Measurements from ENCODE around the gene SUB1. TPM values are rescaled to one million over a fixed set of nuclear protein-coding genes. Genes with fewer than 3 reads are reported as not detected.

Gene SUB1
- total RNA-seq, 1 experiment from 2014 or later, result 204 TPM

DNA sequence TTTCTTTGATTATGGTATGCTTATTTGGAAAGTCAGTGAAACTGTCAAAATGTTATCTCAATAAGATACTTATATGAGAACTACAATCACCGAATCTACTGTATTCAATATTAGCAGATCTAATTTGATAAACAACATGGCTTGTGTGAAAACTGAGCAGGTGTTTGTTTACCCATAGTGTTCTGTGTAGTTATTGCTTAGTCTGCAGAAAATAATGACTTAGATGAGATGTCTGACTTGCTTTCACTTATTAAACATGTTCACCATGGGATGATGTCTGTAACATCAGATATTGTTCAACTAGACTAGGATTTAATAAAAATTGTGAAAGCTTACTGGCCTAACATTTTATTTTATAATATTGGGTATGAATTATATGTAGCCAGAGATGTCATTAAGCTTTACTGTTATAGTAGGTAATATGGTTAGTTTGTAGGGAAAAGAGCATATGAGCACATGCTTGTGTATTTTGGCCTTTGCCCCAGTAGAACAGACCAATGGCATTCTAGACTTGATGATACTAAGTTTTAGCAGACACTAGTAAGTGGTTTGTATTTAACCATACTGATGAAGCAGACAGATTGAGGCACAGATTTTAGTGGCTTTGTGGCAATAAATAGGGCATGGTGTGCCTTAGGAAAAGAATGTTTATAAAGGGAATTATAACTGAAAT, 16.4 kb downstream of the SUB1 start:
- ATAC-seq, result no peak
- TF ChIP-seq, protein P1, sequence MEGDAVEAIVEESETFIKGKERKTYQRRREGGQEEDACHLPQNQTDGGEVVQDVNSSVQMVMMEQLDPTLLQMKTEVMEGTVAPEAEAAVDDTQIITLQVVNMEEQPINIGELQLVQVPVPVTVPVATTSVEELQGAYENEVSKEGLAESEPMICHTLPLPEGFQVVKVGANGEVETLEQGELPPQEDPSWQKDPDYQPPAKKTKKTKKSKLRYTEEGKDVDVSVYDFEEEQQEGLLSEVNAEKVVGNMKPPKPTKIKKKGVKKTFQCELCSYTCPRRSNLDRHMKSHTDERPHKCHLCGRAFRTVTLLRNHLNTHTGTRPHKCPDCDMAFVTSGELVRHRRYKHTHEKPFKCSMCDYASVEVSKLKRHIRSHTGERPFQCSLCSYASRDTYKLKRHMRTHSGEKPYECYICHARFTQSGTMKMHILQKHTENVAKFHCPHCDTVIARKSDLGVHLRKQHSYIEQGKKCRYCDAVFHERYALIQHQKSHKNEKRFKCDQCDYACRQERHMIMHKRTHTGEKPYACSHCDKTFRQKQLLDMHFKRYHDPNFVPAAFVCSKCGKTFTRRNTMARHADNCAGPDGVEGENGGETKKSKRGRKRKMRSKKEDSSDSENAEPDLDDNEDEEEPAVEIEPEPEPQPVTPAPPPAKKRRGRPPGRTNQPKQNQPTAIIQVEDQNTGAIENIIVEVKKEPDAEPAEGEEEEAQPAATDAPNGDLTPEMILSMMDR (IDR thresholded peaks at IDR 0.05), result no peak
- TF ChIP-seq SIN3A (IDR thresholded peaks at IDR 0.05; ENCODE audit: borderline replicate concordance, insufficient read depth, low read depth, low read length), result no peak
- no peak for TF ChIP-seq POLR2AphosphoS5 (IDR thresholded peaks at IDR 0.05; ENCODE audit: low read depth, low read length)
- TF ChIP-seq, protein P2, sequence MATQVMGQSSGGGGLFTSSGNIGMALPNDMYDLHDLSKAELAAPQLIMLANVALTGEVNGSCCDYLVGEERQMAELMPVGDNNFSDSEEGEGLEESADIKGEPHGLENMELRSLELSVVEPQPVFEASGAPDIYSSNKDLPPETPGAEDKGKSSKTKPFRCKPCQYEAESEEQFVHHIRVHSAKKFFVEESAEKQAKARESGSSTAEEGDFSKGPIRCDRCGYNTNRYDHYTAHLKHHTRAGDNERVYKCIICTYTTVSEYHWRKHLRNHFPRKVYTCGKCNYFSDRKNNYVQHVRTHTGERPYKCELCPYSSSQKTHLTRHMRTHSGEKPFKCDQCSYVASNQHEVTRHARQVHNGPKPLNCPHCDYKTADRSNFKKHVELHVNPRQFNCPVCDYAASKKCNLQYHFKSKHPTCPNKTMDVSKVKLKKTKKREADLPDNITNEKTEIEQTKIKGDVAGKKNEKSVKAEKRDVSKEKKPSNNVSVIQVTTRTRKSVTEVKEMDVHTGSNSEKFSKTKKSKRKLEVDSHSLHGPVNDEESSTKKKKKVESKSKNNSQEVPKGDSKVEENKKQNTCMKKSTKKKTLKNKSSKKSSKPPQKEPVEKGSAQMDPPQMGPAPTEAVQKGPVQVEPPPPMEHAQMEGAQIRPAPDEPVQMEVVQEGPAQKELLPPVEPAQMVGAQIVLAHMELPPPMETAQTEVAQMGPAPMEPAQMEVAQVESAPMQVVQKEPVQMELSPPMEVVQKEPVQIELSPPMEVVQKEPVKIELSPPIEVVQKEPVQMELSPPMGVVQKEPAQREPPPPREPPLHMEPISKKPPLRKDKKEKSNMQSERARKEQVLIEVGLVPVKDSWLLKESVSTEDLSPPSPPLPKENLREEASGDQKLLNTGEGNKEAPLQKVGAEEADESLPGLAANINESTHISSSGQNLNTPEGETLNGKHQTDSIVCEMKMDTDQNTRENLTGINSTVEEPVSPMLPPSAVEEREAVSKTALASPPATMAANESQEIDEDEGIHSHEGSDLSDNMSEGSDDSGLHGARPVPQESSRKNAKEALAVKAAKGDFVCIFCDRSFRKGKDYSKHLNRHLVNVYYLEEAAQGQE (IDR thresholded peaks at IDR 0.05; ENCODE audit: insufficient read depth in 1 of 2, low read depth in 2 of 2, low read length in 1 of 2), result no peak
- TF ChIP-seq TCF7L2 (IDR thresholded peaks at IDR 0.05; ENCODE audit: low read depth, low read length), result no peak
- DNase-seq (ENCODE audit: low read depth, low spot score), result no peak
- no peaks in the 10 kb centered on the region for H3K27me3 ChIP-seq (ENCODE audit: control insufficient read depth, insufficient read depth, low read length)
- no peak overlapping the region for H3K27ac ChIP-seq (ENCODE audit: low read length)
- ChIA-PET POLR2A (interaction anchor here (0.6 kb wide), 2 partner anchors 54 to 844 kb away, joined by 3 to 4 read pairs; no protein-coding TSS in a partner anchor), CTCF (no interaction called here)
- in situ Hi-C loops (cut with HindIII; ENCODE audit: low pct_unique_long_range_greater_than_20kb, low sequenced_read_pairs) (no loop called here), intact Hi-C loops (cut with micrococcal nuclease; ENCODE audit: unreplicated experiment) (no loop called here)
- no peaks in the 10 kb centered on the region for H3K9me3 ChIP-seq (ENCODE audit: control insufficient read depth, insufficient read depth, low read depth, low read length)
- peaks cover 38% of the 10 kb centered on the region for H3K36me3 ChIP-seq (ENCODE audit: control insufficient read depth, insufficient read depth, low read length)
- H3K4me1 ChIP-seq (ENCODE audit: control insufficient read depth, insufficient read depth, low read length), result peaks cover 3% of the 10 kb centered on the region; the same call in 1 of the 2 replicates
- no TSS peak for BruUV-seq (replicated peaks)
- no peak overlapping the region for H3K4me3 ChIP-seq (ENCODE audit: low read depth in 2 of 2, low read length in 2 of 2)

DNA sequence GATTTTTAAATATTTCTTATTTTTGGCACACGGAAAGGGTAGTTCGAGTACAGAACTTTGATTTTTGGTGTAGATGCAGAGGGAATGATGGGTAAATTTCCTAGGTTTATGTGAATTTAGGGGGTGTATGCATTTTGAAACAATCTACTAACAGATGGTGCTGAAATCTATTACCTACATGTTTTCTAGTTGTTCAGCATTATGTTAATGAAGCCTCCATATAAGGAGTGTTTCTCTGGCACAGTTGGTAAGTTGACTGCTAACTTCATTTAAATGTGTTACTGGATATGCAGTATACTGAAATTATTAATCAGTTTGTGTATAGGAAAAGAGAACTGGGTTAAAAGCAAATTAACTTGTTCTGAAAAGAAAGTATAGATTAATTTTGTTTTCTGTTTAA, 17.5 kb downstream of the SUB1 start:
- no TSS peak for BruUV-seq (replicated peaks)
- Histone ChIP-seq H3K9me3 (ENCODE audit: control insufficient read depth, insufficient read depth, low read depth, low read length) (no peaks in the 10 kb centered on the region), H3K4me1 (ENCODE audit: control insufficient read depth, insufficient read depth, low read length) (peaks cover 3% of the 10 kb centered on the region; the same call in 1 of the 2 replicates), H3K36me3 (ENCODE audit: control insufficient read depth, insufficient read depth, low read length) (peaks cover 31% of the 10 kb centered on the region), H3K4me3 (ENCODE audit: low read depth in 2 of 2, low read length in 2 of 2) (no peak overlapping the region), H3K27me3 (ENCODE audit: control insufficient read depth, insufficient read depth, low read length) (no peaks in the 10 kb centered on the region), H3K27ac (ENCODE audit: low read length) (no peak overlapping the region)
- intact Hi-C loops (cut with micrococcal nuclease; ENCODE audit: unreplicated experiment), result no loop called here
- DNase-seq (ENCODE audit: low read depth, low spot score) (no peak), ATAC-seq (no peak)
- ChIA-PET CTCF (no interaction called here), POLR2A (no interaction called here)
- TF ChIP-seq, protein P2 (IDR thresholded peaks at IDR 0.05; ENCODE audit: insufficient read depth in 1 of 2, low read depth in 2 of 2, low read length in 1 of 2), result no peak
- TF ChIP-seq, protein P1 (IDR thresholded peaks at IDR 0.05), result no peak
- TF ChIP-seq TCF7L2 (IDR thresholded peaks at IDR 0.05; ENCODE audit: low read depth, low read length), result no peak
- no peak for TF ChIP-seq POLR2AphosphoS5 (IDR thresholded peaks at IDR 0.05; ENCODE audit: low read depth, low read length)
- in situ Hi-C loops (cut with HindIII; ENCODE audit: low pct_unique_long_range_greater_than_20kb, low sequenced_read_pairs), result no loop called here
